NCI-H226 (cell line): ENCODE data around the gene SLC7A9.
"Not testable (repeated sequence)": the region's sequence is repeated elsewhere in the genome, so short reads cannot be mapped to it uniquely, and the experiment has no call there.

ENCODE experiments used
- DNase-seq: peaks from one replicate; pipeline ENCODE4 v3.0.0-alpha.2; 2015

SLC7A9 gene

DNA sequence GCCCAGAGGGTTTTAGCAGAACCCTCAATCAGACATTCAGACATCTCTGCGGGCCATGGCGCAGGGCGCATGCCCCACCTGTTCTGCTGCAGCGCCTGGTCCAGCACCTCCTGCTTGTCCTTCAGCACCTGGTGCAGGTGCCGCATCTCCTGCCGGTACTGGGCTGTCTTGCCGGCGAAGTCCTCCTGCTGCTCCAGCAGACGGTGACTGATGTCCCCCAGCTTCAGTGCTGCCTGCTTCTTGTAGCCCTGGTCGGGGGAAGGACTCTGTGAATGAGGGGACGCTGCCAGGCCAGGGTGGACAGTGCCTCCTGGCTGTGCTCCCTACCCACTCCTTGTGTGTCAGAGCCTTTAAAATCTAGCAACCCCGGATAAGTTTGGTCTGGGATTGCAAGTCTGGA, 12.2 kb upstream of the SLC7A9 start:
- no peak for DNase-seq

DNA sequence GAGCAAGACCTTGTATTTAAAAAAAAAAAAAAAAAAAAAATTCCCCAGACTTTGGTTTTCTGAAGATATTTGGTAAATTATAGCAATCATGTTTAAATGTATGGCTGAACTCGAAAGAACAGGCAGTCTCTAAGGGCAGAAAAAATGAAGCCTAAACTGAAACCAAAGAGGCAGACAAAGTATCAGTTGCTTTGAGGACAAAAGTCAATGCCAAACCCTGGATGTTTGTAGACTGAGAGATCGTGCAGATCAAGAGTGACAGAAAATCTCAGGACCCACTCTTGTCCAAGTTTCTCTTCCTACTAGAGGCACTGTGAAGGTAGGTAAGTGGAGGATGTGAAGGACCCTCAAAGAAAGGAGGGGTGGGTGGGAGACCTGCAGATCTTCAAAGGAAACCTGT, 11.1 kb upstream of the SLC7A9 start:
- DNase-seq = no peak

DNA sequence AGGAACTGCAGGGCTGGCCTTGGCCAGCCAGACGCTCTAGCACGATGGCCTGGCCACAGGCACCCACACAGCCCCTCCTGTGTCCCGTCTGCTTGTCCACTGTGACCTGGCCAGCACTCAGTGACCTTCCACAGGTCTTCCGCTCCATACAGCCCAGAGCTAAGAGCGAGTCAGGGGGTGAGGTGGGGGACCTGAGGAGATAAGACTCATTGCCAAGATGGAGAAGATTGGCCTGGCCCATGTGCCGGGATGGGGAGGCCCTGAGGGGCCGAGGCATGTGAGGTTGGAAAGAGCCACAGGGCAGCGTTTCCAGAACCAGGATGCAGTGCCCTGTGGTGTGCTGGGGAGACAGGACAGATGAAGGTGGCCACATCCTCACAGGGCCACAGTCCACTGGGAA, 10.2 kb upstream of the SLC7A9 start:
- no peak for DNase-seq

DNA sequence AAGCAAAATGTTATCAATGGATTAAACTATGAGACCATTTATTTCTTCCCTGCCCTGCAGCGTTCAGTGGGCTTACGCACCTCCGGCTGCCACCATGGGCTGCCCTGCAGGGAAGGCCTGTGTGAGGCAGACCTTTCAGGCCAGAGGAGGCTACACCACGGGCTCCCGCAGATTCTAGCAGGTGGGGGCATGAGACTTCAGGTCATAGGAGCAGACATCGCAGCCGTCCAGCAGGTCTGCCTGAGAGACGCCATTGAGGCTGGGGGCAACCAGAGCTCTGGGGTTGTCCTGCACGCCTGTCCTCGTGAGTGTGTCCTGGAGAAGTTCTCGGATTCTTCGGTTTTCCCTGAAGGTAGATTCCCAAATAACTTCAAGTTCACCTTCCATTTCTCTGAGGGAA, 9.4 kb upstream of the SLC7A9 start:
- DNase-seq = no peak

DNA sequence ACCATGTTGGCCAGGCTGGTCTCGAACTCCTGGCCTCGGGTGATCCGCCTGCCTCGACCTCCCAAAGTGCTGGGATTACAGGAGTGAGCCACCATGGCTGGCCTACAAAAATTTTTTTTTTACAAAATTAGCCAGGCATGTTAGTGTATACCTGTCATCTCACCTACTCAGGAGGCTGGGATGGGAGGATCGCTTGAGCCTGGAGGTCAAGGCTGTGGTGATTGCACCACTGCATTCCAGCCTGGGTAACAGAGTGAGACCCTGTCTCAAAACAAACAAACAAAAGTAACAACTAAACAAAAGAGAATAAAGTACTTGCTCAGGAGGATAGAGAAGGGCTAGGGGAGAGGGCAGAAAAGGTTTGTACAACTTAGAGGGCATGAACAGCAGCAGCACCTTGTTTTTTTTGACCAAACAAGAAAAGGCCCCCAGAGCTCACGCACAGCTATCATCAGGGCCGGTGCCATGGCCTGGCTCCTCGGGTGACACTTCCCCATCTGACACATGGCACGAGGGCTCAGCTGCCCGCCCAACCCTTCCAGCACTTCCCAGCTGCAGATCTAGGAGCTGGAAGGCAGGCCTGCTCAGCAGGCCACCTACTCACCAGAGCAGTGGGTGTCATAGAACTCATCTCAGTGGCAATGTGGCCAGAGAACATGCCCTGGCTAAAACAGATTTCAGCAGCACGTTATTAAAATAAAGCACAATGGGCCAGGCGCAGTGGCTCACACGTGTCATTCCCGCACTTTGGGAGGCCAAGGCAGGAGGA, 8.6 kb upstream of the SLC7A9 start:
- no peak for DNase-seq

DNA sequence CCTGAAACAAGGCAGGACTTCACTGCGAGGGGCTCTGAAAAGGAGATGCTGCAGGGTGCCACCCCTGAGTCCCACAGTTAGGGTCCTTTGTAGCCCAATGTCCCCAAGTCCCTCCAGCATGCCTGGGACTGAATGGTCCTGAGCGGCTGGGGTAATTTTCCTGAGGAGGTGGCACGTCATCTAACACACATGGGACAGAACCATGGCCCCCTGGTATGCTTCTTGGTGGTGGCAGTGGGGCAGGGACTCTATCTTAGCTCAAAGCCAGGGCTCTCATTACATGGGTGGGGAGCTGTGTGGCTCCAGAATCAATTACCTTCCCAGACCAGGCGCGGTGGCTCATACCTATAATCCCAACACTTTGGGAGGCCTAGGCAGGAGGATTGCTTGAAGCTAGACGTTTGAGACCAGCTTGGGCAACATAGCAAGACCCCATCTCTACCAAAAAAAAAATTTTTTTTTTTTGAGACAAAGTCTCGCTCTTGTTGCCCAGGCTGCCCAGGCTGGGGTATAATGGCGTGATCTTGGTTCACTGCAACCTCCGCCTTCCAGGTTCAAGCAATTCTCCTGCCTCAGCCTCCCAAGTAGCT, 7.9 kb upstream of the SLC7A9 start:
- no peak for DNase-seq

DNA sequence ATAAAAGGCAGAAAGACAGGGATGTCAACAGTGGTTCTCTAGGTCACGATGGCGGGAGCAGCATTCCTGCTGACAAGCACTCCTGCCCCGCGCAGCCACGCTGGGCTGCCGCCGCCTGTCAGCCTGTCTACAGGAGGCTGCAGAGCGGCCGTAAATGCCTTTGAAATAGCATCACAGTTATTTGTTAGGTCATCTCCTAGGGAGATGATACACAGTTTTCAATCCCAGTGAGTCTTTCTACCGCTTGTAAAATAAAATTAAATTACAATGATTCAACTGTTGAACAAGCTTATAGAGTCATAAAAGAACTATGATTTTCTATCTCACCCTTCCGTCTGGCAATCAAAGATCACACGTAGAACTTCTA, 7.3 kb upstream of the SLC7A9 start:
- DNase-seq = no peak

DNA sequence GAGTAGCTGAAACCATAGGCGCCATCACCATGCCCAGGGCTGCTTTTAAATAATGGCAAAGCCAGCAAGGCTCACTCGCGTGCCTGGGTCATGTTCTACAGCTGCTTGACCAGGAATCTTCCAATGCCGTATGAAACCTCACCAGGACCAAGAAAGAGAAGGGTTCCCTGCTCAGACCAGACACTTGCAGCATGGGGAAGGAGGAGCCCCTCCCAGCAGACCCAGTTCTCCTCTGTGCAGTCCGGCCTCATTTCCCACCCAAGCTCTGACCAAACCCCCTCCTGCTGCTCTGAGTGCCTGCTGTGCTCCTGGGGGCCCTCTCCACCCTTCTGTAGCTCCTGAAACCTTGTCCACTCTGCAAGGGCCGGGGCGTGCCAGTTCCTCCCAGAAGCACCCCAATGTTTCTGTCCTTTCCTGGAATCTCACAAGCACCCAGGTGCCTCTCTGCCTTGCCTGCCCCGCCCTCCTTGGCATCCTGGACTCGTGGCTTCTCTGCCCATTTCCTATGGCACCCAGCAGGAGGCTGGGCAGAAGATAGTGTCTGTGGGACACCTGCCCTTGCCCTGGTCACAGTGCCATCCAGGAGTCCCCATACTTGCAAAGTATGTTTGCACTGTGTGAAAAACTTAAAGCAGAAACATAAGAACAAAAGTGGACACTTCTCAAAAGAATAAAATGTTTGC, 6.8 kb upstream of the SLC7A9 start:
- DNase-seq = no peak

DNA sequence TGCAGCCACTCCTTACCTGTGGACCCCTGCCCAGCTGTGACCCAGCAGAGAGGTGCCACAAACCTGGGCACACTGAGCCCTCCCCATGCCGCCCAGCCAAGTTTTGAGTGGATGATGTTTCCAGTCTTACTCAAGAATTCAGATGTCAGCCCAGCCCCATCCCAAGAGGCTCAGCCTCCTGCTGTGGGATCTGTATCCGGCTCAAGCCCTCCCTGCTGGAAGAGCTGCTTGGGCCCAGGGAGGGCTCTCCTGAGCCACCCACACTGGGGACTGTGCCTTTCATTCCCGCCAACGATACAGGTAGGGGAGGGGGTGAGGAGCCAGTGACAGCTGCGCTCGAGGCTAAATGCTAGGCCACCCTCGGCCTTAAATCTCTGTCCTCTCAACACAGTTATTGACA, 5.9 kb upstream of the SLC7A9 start:
- DNase-seq = no peak

DNA sequence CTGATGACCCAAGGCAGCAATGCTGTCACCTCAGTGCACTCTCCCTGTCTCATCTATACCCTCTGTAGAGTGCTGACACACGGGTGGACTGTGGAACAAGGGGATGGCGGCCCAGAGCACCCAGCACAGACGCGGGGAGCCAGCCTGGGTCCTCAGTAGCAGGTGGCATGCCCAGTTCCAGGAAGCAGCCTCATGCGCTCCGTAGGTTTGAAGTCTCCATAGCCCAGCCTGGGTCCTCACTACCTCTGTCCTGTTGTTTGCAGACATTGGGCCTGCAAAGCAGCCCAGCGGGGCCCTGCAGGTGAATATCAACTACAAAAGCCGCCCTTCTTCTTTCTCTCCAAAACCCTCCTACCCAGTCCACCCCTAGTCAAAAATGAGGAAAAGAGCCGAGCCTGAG, 5.0 kb upstream of the SLC7A9 start:
- DNase-seq = no peak

DNA sequence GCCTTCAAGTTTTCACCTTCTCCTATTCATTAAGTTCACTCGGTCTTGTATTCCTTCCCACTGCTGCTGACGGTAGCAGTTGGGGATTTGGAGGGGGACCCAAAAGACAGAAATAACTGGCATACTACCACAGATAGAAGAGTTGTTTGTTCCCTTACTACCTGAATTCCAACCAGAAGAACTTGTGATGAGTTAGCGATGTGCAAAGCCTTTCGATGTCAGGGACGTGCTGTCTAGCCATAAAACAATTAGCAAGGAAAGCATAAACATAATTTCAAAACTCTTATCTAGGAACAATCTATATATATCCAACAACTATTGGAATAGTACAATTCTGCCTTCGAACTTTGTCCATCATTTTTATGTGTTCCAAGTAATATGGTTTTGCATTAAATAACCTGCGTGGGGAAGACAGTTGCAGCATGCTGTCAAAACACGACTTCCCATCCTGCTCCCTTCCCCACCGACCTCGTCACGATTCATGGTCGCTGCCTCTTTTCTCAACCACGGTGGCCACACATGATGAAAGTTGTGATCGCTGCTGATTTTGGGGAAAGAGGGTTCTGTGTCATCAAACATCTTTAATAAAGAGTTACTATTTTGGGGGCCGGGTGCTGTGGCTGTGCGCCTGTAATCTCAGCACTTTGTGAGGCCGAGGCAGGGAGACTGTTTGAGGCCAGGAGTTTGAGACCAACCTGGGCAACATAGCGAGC, 3.8 kb upstream of the SLC7A9 start:
- DNase-seq = no peak

DNA sequence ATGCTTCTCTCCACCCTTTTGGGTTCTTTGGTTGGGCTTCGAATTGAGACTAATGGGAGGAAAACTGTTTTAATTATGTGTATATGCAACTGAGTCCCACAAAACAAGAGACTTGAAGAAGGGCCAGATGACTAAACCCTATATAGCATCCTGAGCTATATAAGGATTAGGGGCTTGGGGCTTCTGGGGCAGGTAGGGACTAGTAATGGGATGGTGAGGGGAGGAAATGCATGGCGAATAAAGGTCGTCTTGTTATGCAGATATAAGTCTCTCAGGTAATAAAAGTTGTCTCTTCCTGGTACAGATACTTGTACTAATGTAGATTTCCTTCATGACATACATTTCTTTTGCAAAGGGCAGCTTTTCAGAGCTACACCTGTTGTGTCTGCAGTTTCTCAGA, 2.8 kb upstream of the SLC7A9 start:
- no peak for DNase-seq

DNA sequence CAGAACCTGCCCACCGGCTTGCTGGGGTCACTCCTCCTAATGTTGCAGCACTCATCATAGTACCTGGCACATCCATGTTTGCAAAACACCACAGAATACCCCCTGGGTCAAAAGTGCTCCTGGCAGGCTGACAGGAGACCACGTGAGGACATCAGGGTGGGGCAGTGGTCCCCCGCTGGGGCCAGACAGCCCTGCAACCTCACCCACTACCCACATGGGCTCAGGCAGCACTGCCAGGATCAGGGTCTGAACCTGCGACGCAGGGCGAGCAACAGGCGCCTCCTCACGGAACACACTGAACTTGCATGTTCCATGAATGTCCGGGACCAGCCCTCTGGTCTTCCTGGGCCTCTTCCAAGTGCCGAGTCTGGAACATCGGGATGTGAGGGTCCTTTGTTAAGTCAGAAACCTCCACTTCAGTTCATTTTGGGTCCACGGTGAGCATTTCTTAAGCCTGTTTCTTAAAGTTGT, 1.4 kb upstream of the SLC7A9 start:
- no peak for DNase-seq

DNA sequence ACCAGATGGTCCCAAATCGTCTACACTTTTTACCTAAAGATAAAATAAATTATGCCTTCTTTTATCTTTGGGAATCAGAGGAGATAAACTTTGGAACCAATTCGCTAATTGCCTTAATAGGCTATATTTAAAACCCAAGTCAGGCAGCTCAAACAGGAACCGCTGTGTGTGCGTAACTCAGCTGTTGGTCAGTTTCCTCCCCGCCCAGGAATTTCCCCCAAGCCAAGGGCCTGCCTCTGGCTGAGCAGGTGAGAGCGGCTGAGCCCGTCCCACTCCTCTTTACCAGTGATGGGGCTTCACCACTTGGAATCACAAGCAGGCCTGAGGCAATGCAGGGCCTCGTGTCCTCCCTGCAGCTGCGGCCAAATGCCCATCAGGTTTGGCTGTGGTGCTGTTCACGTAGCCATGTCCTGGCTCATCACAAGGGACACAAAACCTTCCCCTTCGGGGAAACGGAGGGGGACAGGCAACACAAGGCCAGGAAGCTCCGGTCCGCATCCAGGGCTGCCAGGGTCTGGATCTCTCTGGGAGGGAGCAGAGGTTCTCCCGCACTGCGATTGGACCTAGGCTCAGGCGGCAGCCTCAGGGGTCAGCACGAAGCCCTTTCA, 503 bp upstream of the SLC7A9 start:
- no peak for DNase-seq

DNA sequence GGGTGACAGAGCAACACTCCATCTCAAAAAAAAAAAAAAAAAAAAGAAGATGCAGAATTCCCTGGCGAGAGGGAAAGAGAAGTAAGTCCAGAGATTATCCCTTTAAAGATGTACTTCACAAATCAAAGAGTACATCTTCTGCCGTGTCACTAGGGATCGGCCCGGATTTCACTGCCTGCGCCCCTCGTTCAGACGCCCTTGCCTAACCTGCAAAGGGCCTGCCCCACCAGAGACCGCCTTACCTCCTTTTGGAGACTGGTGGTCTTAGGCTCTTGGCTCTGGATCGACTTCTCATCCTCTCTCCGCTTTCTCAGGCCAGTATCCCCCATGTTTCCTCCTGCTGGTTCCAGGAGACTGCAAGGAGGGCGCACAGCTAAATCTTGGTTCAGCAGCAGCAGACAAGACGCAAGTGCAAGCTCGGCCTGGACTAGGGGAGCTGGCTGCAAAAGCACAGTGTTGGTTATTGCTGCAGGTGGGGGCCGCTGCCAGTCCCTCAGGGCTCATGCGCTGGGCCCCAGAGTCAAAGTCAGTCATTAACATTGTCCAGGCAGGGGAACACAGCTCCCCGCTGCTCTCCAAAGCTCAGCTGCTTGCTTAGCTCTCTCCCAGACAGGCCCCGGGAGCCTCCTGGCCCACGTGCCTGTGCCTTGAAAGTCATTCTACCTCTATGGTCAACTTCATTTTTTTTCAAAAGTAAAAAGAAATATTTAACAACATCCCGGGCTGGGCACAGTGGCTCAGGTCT, 1.2 kb downstream of the SLC7A9 start:
- no peak for DNase-seq

DNA sequence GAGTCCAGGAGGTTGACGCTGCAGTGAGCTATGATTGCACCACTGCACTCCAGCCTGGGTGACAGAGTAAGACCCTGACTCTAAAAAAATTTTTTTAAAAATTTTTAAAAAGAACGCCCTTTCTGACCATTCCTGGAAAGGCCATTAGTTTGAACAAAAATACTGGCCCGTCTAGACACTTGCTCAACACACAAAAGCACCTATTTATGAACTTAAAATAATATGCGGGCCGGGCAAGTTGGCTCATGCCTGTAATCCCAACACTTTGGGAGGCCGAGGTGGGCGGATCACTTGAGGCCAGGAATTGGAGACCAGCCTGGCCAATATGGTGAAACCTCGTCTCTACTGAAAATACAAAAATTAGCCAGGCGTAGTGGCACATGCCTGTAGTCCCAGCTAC, 2.1 kb downstream of the SLC7A9 start:
- DNase-seq = not testable (repeated sequence)

DNA sequence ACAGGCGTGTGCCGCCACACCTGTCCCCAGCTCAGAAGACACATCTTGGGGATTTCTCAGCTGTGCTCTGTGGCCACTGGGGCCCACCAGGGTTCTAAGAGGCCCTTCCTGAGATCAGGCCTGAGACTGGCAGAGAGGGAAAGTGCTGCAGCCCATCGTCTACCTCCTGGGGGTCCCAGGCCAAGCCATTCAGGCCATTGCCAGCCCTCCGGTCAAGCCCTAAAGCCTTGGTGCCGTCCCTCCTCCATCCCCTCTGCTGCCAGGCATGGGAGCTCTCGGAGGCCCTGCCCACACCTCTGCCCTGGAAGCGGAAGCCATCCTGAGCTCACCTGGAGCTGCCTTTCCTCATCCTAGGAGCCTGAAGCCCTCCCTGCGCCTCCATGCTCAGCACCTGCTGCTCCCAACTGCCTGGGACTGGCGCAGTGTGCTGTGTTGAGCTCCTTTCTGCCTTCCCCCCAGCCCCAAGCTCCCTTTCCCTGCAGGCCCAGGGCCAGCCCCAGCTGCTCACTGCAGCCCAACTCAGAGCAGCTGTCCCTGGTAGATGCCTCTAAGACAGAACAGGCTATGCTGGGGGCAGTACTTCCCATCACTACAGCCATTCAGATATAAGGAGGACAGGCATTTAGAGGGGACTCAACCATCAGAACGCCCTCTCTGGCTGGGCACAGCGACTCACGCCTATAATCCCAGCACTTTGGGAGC, 2.9 kb downstream of the SLC7A9 start:
- DNase-seq = no peak

DNA sequence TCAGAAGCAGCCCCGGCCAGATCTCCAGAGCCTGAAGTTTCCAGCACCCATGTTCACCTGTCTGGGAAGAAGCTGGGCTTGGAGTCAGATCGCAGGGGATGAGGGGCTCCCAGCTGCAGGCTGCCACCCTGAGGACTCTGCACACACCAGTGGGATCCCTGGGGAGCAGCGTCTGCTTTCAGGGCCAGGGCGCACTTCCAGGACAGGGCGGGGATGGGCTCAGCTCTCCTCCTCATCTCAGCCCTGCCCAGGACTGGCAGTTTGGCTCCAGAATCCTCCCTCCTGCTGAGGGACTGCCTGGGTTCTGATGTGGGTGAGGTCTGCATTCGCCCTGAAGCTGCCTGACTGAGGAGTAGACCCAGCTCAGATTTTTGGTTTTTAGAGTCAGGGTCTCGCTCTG, 3.5 kb downstream of the SLC7A9 start:
- DNase-seq = no peak

DNA sequence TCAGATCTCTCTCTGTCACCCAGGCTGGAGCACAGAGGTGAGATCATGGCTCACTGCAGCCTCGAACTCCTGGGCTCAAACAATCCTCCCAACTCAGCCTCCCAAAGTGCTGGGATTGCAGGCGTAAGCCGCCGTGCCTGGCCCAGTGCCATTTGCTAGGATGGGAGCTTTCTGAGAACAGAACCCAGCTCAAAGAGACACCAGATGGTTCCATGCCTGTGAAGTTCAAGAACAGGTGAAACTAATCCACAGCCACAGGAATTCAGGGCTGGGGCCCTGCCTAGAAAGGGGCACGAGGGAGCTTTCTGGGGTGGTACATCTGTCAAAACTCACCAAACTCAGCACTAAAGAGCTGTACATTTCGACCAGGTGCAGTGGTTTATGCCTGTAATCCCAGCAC, 4.2 kb downstream of the SLC7A9 start:
- no peak for DNase-seq

DNA sequence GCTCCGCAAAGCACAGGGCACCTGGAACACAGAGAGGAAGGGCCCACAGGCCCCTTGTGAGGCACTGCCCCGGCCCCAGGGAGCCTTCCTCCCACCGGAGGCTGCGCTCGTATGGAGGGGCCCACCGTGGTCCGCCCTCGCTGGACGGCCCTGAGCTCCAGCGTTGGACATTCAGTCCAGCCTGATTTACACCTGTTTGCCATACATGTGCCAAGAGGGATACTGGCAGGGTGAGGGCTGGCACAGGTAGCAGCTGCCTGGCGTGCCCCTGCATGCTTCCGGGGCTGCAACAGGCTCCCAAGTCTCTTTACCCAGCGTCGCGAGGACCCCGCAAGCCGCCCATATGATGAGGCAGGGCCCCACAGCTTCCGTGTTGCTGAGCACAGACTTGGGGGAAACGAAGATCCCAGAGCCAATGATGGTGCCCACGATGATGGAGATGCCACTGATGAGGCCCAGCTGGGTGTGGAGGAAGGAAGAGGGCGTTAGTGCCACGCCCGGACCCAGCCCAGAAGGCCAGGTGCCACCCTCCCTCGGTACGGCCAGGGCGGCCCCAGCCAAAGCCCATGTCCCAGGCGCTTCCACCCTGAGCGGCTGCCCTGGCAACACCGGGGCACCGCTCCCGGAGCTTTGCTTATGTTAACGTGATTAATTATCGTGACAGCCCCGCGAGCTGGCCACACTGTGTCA, 5.1 kb downstream of the SLC7A9 start:
- DNase-seq = no peak

DNA sequence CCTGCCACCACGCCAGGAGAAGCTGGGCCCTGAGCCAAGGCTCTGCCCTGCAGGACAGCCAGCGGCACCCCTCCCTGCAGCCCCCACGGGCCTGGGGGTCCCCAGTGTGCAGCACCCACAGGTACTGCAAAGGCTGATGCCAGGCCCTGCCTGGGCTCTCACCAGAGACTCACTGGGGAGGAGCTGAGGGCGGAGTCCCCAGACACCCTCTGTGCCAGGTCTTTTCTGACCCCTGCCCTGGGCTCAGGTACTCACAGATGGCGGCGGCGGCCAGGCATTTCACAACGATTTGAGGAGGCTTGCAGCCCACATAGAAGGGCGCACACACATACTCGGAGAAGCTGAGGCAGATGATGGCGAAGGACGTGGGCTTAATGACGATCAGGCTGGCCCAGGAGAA, 5.7 kb downstream of the SLC7A9 start:
- no peak for DNase-seq
